Endothelial cell of umbilical vein (primary cell): Measurements from ENCODE around the gene IVD. TPM values are rescaled to one million over a fixed set of nuclear protein-coding genes. Genes with fewer than 3 reads are reported as not detected.

Experiments
- BruUV-seq: library from RNA; stranded (reverse); fragments of 400-500 nt; replicated peaks from 2 replicates; lab custom pipeline; 2021; lab: Mats Ljungman, UMichigan
- CTCF ChIA-PET: fragments of 300-600, 350-600 bp; sonication (Branson Sonifier 250); formaldehyde crosslinking; loops from one replicate; lab custom pipeline; 2021; ENCODE audit warnings: antibody characterized with exemption, inconsistent platforms; lab: Charles Lee
- POLR2A ChIA-PET: fragments of 300-600, 350-600 bp; sonication (Branson Sonifier 250); formaldehyde crosslinking; loops from one replicate; lab custom pipeline; 2021; ENCODE audit warnings: antibody characterized with exemption, inconsistent platforms; lab: Charles Lee
- DNase-seq: peaks from one replicate; pipeline ENCODE4 v3.0.0-alpha.2; 2011; ENCODE audit warnings: low read depth, low spot score
- FAIRE-seq: peaks from 2 replicates; lab custom pipeline; 2011; peaks lifted over from hg19 to GRCh38; lab: Jason Lieb, UNC
- H2AFZ ChIP-seq: 2 replicates; pipeline ENCODE4 v1.6.0; 2012; ENCODE audit warnings: low read depth, low read length, control low read depth, inconsistent platforms
- H3K27ac ChIP-seq: 2 replicates; pipeline ENCODE4 v1.5.1; 2011; ENCODE audit warnings: low read depth, mild to moderate bottlenecking, control low read depth, low read length, moderate library complexity; ENCODE audit not compliant: insufficient read depth
- H3K27me3 ChIP-seq, 2 experiments: 2 replicates each; pipeline versions ENCODE4 v1.6.0 to v1.6.1; 2011; ENCODE audit warnings: low read length in 2 of 2, mixed read lengths in 1 of 2; ENCODE audit not compliant: control insufficient read depth in 2 of 2, insufficient read depth in 2 of 2
- H3K36me3 ChIP-seq, 2 experiments: 2 replicates in 1 of 2; 3 replicates in 1 of 2; pipeline ENCODE4 v1.5.1; 2011; ENCODE audit warnings: low read length in 2 of 2, mild to moderate bottlenecking in 1 of 2, moderate library complexity in 1 of 2; ENCODE audit not compliant: control insufficient read depth in 2 of 2, insufficient read depth in 2 of 2; ENCODE audit errors: extremely low read depth in 1 of 2
- H3K4me1 ChIP-seq: 3 replicates; pipeline ENCODE4 v1.5.1; 2011; ENCODE audit warnings: mild to moderate bottlenecking, low read length; ENCODE audit not compliant: control insufficient read depth, insufficient read depth; ENCODE audit errors: extremely low read depth
- H3K4me2 ChIP-seq: 2 replicates; pipeline ENCODE4 v1.6.1; 2011; ENCODE audit warnings: low read length, control low read depth, mixed read lengths; ENCODE audit not compliant: insufficient read depth
- H3K4me3 ChIP-seq, 3 experiments: fragments of 200-600 bp in 1 of 3; sonication (generic), shearing (Covaris generic) in 1 of 3; replicated peaks in 1 of 3; 2 replicates each; pipeline ENCODE4 v1.5.1; 2011 to 2016; ENCODE audit warnings: control low read depth in 3 of 3, low read length in 3 of 3, mild to moderate bottlenecking in 2 of 3, inconsistent platforms in 1 of 3, low read depth in 1 of 3, moderate library complexity in 1 of 3; ENCODE audit not compliant: insufficient read depth in 1 of 3
- H3K79me2 ChIP-seq: 2 replicates; pipeline ENCODE4 v1.6.0; 2012; ENCODE audit warnings: low read length, inconsistent platforms; ENCODE audit not compliant: control insufficient read depth, insufficient read depth
- H3K9ac ChIP-seq: replicated peaks from 2 replicates; pipeline ENCODE3; 2011; ENCODE audit warnings: low read length, control low read depth; ENCODE audit not compliant: insufficient read depth; ENCODE audit errors: extremely low read depth
- H3K9me1 ChIP-seq: replicated peaks from 3 replicates; pipeline ENCODE4 v1.6.0; 2011; ENCODE audit warnings: mild to moderate bottlenecking, low read length; ENCODE audit not compliant: control insufficient read depth, insufficient read depth; ENCODE audit errors: extremely low read depth
- H3K9me3 ChIP-seq: replicated peaks from 2 replicates; pipeline ENCODE4 v1.5.1; 2012; ENCODE audit warnings: low read length, inconsistent platforms; ENCODE audit not compliant: control insufficient read depth, insufficient read depth
- H4K20me1 ChIP-seq: replicated peaks from 2 replicates; pipeline ENCODE3; 2011; ENCODE audit warnings: mild to moderate bottlenecking, low read length; ENCODE audit not compliant: control insufficient read depth, insufficient read depth; ENCODE audit errors: extremely low read depth
- EZH2 ChIP-seq: IDR thresholded peaks from 2 replicates; pipeline ENCODE4 v1.6.1; 2012; ENCODE audit warnings: borderline replicate concordance, low read depth, mild to moderate bottlenecking, moderate library complexity, low read length, inconsistent platforms; ENCODE audit not compliant: severe bottlenecking
- FOS ChIP-seq: IDR thresholded peaks from 2 replicates; pipeline ENCODE4 v1.6.1; 2011; ENCODE audit warnings: mild to moderate bottlenecking, low read length, moderate library complexity, borderline replicate concordance; ENCODE audit not compliant: insufficient read depth
- GATA2 ChIP-seq: IDR thresholded peaks from 2 replicates; pipeline ENCODE4 v1.7.0; 2011; ENCODE audit warnings: low read depth, mild to moderate bottlenecking, moderate library complexity, mixed read lengths, low read length; ENCODE audit not compliant: insufficient read length, insufficient read depth
- JUN ChIP-seq: IDR thresholded peaks from 2 replicates; pipeline ENCODE4 v1.6.1; 2011; ENCODE audit warnings: borderline replicate concordance, low read depth; ENCODE audit not compliant: insufficient read length, insufficient read depth
- MYC ChIP-seq: IDR thresholded peaks from one replicate; pipeline ENCODE4 v1.6.1; 2011; ENCODE audit warnings: mild to moderate bottlenecking, low read depth, low read length
- POLR2A ChIP-seq: IDR thresholded peaks from 2 replicates; pipeline ENCODE4 v1.6.1; 2012; ENCODE audit warnings: low read depth, mild to moderate bottlenecking, control low read depth, low read length
- POLR2AphosphoS5 ChIP-seq: IDR thresholded peaks from 2 replicates; pipeline ENCODE4 v1.6.1; 2012; ENCODE audit warnings: low read depth, mild to moderate bottlenecking, control low read depth, low read length, moderate library complexity; ENCODE audit not compliant: insufficient read depth
- dilution Hi-C: fragments of 300-500 bp; cut with MboI; formaldehyde crosslinking; loops from one replicate; pipeline ENCODE4 v1.15.0; 2019; ENCODE audit warnings: low sequenced_read_pairs; ENCODE audit not compliant: extremely low pct_ligation_motif_present
- intact Hi-C: fragments of 100-400 bp; cut with micrococcal nuclease; formaldehyde crosslinking; loops from one replicate; pipeline ENCODE4 v1.10.0; 2022
- polyA plus RNA-seq, 4 experiments: library from polyadenylated mRNA; depleted of rRNA in 3 of 4; stranded (reverse) in 3 of 4; unstranded in 1 of 4; fragments of >200 nt; gene quantifications; 2 replicates each; pipeline versions ENCODE4 v1.2.1 to v1.2.3, GENCODE V29; 2011 to 2012; ENCODE audit warnings: missing spikeins in 1 of 4
- total RNA-seq: library from RNA; stranded (reverse); gene quantifications from 2 replicates; pipeline ENCODE4 v1.2.3, GENCODE V29; 2021
- TF ChIP-seq, protein P1 (sequence below): IDR thresholded peaks from 2 replicates; pipeline ENCODE4 v1.6.1; 2011; ENCODE audit not compliant: insufficient read depth, insufficient read length
- TF ChIP-seq, protein P2 (sequence below), 2 donors: IDR thresholded peaks; 1 replicate in 1 of 2; 2 replicates in 1 of 2; pipeline ENCODE4 v1.5.1; 2011; ENCODE audit warnings: low read length in 2 of 2, mild to moderate bottlenecking in 2 of 2, moderate library complexity in 2 of 2, control low read depth in 1 of 2, inconsistent platforms in 1 of 2, low read depth in 1 of 2; ENCODE audit not compliant: insufficient read depth in 1 of 2; ENCODE audit errors: extremely low read depth in 1 of 2

IVD gene
- total and polyA plus RNA-seq, 2 donors (not counting 3 experiments of a cell fraction or from before 2014, with no cell fraction given) = 34.1 to 62.5 TPM

DNA sequence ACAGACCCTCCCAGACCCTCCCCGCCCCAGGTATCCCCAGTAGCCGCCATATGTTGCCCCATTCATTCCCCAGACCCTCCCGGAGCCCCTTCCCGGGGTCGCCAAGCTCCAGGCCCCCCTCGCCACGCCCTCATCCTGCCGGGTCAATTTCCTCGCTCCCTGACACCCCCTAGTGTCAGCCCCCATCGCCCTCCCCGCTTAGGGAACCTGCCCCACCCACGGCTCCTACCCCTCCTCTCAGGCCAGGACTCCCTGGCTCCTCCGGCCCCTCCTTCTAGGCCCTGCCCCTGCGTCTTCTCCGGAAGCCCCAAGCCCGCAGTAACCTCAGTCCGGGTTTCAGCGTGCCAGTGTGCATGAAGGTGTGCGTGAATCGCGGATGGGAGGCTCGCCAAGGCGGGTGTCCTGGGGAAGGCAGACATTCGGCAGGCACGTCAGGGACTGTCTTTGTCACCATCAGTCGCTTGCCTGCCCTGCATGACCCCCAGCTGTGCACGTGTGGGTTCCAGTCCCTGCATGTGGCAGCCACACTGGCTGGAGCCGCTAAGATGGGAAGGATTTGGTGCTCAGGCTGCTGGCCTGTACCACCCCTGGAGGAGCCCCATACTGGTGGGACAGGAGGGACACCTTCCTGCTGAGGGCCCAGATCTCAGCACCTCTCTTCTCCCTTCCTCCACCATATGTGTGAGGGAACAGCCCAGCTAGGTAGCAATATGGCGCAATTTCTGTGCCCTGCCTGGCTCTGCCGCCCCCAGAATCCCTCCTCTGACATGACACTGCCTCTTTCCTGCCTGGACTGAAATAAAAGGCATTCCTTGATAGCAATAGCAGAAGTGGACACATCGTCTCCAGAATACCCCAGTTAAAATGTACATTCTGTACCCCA is 46.9 kb upstream of the IVD start:
- Histone ChIP-seq H2AFZ (peak overlapping the region; percentile 18), H3K36me3 (no peaks in the 10 kb centered on the region), H3K79me2 (no peaks in the 10 kb centered on the region), H3K27ac (no peak overlapping the region), H3K9me3 (no peaks in the 10 kb centered on the region), H3K4me2 (peak overlapping the region; percentile 46), H3K9ac (no peak overlapping the region), H4K20me1 (no peaks in the 10 kb centered on the region), H3K27me3 (peaks cover 6 to 9% of the 10 kb centered on the region in 2 experiments), H3K4me1 (peaks cover 8% of the 10 kb centered on the region), H3K4me3 (peak overlapping the region in 2 of 3 experiments; percentile 13 to 26), H3K9me1 (no peaks in the 10 kb centered on the region)
- dilution Hi-C loops (no loop called here), intact Hi-C loops (loop anchor here (1.0 kb wide), 2 partner anchors 10 to 35 kb away; partner anchors contain the start of gene INAFM2)
- BruUV-seq = no TSS peak
- TF ChIP-seq FOS (no peak), GATA2 (no peak), JUN (no peak), EZH2 (no peak), POLR2AphosphoS5 (no peak), POLR2A (no peak), MYC (no peak)
- TF ChIP-seq, protein P1, sequence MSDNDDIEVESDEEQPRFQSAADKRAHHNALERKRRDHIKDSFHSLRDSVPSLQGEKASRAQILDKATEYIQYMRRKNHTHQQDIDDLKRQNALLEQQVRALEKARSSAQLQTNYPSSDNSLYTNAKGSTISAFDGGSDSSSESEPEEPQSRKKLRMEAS = no peak
- TF ChIP-seq, protein P2, sequence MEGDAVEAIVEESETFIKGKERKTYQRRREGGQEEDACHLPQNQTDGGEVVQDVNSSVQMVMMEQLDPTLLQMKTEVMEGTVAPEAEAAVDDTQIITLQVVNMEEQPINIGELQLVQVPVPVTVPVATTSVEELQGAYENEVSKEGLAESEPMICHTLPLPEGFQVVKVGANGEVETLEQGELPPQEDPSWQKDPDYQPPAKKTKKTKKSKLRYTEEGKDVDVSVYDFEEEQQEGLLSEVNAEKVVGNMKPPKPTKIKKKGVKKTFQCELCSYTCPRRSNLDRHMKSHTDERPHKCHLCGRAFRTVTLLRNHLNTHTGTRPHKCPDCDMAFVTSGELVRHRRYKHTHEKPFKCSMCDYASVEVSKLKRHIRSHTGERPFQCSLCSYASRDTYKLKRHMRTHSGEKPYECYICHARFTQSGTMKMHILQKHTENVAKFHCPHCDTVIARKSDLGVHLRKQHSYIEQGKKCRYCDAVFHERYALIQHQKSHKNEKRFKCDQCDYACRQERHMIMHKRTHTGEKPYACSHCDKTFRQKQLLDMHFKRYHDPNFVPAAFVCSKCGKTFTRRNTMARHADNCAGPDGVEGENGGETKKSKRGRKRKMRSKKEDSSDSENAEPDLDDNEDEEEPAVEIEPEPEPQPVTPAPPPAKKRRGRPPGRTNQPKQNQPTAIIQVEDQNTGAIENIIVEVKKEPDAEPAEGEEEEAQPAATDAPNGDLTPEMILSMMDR (IDR thresholded peaks at IDR 0.05; ENCODE audit: extremely low read depth in 1 of 2, insufficient read depth in 1 of 2, low read depth in 1 of 2, low read length in 2 of 2) = no peak
- DNase-seq = no peak
- POLR2A ChIA-PET = no interaction called here
- no peak for FAIRE-seq
- CTCF ChIA-PET = interaction anchor here (1.1 to 6.4 kb wide), 5 partner anchors 10 to 49 kb away, joined by 3 to 82 read pairs (median 4); no protein-coding TSS in a partner anchor
